Neural cell (in vitro differentiated cells): ENCODE measurements around the gene MIOS. TPM values are rescaled to one million over a fixed set of nuclear protein-coding genes. Genes with fewer than 3 reads are reported as not detected.

Experiments
- H2AFZ ChIP-seq: fragments of 200-600, 300-800 bp; sonication (generic), shearing (Covaris generic); 2 replicates; pipeline ENCODE4 v1.6.0; 2014; ENCODE audit warnings: low read depth, mild to moderate bottlenecking, antibody characterized with exemption, low read length, moderate library complexity
- H3F3A ChIP-seq: fragments of 200-600 bp; shearing (Covaris generic); 2 replicates; pipeline ENCODE4 v1.6.1; 2016; ENCODE audit warnings: mild to moderate bottlenecking, moderate library complexity, mixed read lengths, antibody characterized with exemption, low read length; ENCODE audit not compliant: insufficient read depth, poor library complexity, severe bottlenecking
- H3K27ac ChIP-seq: fragments of 200-600, 300-800 bp; sonication (generic), shearing (Covaris generic); 2 replicates; pipeline ENCODE4 v1.5.1; 2014; ENCODE audit warnings: mild to moderate bottlenecking, low read length, moderate library complexity
- H3K27me3 ChIP-seq: fragments of 300-800, 200-600 bp; sonication (generic), shearing (Covaris generic); 2 replicates; pipeline ENCODE4 v1.6.0; 2014; ENCODE audit warnings: mild to moderate bottlenecking, low read depth, low read length, moderate library complexity; ENCODE audit not compliant: insufficient read depth
- H3K36me3 ChIP-seq: fragments of 300-800, 200-600 bp; sonication (generic), shearing (Covaris generic); 2 replicates; pipeline ENCODE4 v1.5.1; 2014; ENCODE audit warnings: mild to moderate bottlenecking, antibody characterized with exemption, low read length, moderate library complexity; ENCODE audit not compliant: insufficient read depth
- H3K4me2 ChIP-seq: fragments of 300-800, 200-600 bp; sonication (generic), shearing (Covaris generic); 2 replicates; pipeline ENCODE4 v1.6.0; 2014; ENCODE audit warnings: mild to moderate bottlenecking, low read length
- H3K4me3 ChIP-seq: fragments of 300-800, 200-600 bp; sonication (generic), shearing (Covaris generic); 2 replicates; pipeline ENCODE4 v1.5.1; 2014; ENCODE audit warnings: mild to moderate bottlenecking, low read length, moderate library complexity
- H3K79me2 ChIP-seq: fragments of 200-600 bp; shearing (Covaris generic); replicated peaks from 2 replicates; pipeline ENCODE4 v1.6.0; 2014; ENCODE audit warnings: mild to moderate bottlenecking, low read length, moderate library complexity; ENCODE audit not compliant: insufficient read depth
- H3K9ac ChIP-seq: fragments of 300-800, 200-600 bp; sonication (generic), shearing (Covaris generic); 2 replicates; pipeline ENCODE4 v1.6.1; 2016; ENCODE audit warnings: mild to moderate bottlenecking, low read length, mixed read lengths
- H3K9me2 ChIP-seq: fragments of 200-600 bp; shearing (Covaris generic); 2 replicates; pipeline ENCODE4 v1.6.1; 2016; ENCODE audit warnings: mild to moderate bottlenecking, low read length, mixed read lengths; ENCODE audit not compliant: insufficient read depth
- H3K9me3 ChIP-seq: fragments of 200-600, 300-800 bp; sonication (generic), shearing (Covaris generic); 2 replicates; pipeline ENCODE4 v1.6.1; 2016; ENCODE audit warnings: mild to moderate bottlenecking, mixed run types, low read length, moderate library complexity, mixed read lengths
- H4K20me1 ChIP-seq: fragments of 200-600 bp; shearing (Covaris generic); 2 replicates; pipeline ENCODE4 v1.6.1; 2016; ENCODE audit warnings: mild to moderate bottlenecking, mixed run types; ENCODE audit not compliant: insufficient read depth
- EP300 ChIP-seq: fragments of 450-650 bp; conservative IDR thresholded peaks from 2 replicates; pipeline ENCODE4 v1.6.1; 2014; ENCODE audit warnings: antibody characterized with exemption, mild to moderate bottlenecking, moderate library complexity; ENCODE audit not compliant: poor library complexity, severe bottlenecking
- EZH2 ChIP-seq: fragments of 200-600, 300-800 bp; shearing (Covaris generic), sonication (generic); IDR thresholded peaks from 2 replicates; pipeline ENCODE4 v1.6.1; 2014; ENCODE audit warnings: antibody characterized with exemption, low read length, borderline replicate concordance, mild to moderate bottlenecking; ENCODE audit not compliant: insufficient read depth, poor library complexity, severe bottlenecking
- MXI1 ChIP-seq: fragments of 450-650 bp; conservative IDR thresholded peaks from 2 replicates; pipeline ENCODE4 v1.6.1; 2014; ENCODE audit warnings: antibody characterized with exemption, mild to moderate bottlenecking; ENCODE audit not compliant: poor library complexity, severe bottlenecking
- POLR2AphosphoS5 ChIP-seq: IDR thresholded peaks from 2 replicates; pipeline ENCODE4 v1.6.1; 2012
- RAD21 ChIP-seq: fragments of 450-650 bp; conservative IDR thresholded peaks from 2 replicates; pipeline ENCODE4 v1.6.1; 2014; ENCODE audit warnings: antibody characterized with exemption, mild to moderate bottlenecking, moderate library complexity
- SMC3 ChIP-seq: fragments of 450-650 bp; conservative IDR thresholded peaks from 2 replicates; pipeline ENCODE4 v1.6.1; 2014; ENCODE audit warnings: antibody characterized with exemption, mild to moderate bottlenecking, moderate library complexity; ENCODE audit not compliant: poor library complexity
- TAF1 ChIP-seq: IDR thresholded peaks from 2 replicates; pipeline ENCODE4 v1.6.1; 2012; ENCODE audit warnings: low read depth
- polyA plus RNA-seq: library from polyadenylated mRNA; depleted of rRNA; stranded (reverse); fragments of >200 nt; gene quantifications from 2 replicates; pipeline ENCODE4 v1.2.3, GENCODE V29; 2014
- TF ChIP-seq, protein P1 (sequence below): fragments of 450-650 bp; IDR thresholded peaks from 2 replicates; pipeline ENCODE4 v1.5.1; 2014; ENCODE audit warnings: antibody characterized with exemption, mild to moderate bottlenecking, moderate library complexity; ENCODE audit not compliant: poor library complexity, severe bottlenecking
- TF ChIP-seq, protein P2 (sequence below): IDR thresholded peaks from 2 replicates; pipeline ENCODE4 v1.6.1; 2012; ENCODE audit warnings: borderline replicate concordance

Gene MIOS
- polyA plus RNA-seq, 1 donor from 2014 or later = 52.2 TPM

DNA sequence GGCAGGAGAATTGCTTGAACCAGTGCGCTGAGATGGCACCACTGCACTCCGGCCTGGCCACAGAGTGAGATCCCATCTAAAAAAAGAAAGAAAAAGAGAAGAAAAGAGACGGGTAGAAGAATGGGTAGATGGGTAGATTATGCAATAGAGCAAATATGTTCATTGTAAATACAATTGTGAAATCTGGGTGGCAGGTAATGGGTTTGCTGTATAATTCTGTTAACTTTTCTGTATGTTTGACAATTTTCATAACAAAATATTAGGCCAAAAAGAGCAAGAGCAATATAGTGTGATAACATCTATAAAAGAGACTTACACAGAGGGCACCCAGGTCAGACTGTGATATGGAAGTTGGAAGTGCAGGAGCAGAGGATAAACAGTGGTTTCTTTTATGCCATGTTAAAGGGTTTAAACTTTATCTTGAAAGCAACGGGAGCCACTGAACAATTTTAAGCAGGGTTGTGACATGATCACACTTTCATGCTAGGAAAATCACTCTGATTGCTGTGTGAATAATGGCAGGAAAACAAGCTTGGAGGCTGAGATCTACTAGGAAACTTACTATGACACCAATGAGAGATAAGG lies 24.3 kb upstream of the MIOS start:
- Histone ChIP-seq H3K27ac (no peak overlapping the region), H3K4me2 (no peak overlapping the region), H4K20me1 (no peaks in the 10 kb centered on the region), H3K9ac (no peak overlapping the region), H3K4me3 (no peak overlapping the region), H3K9me3 (no peaks in the 10 kb centered on the region), H3K27me3 (no peaks in the 10 kb centered on the region), H2AFZ (no peak overlapping the region), H3K36me3 (no peaks in the 10 kb centered on the region), H3K9me2 (no peaks in the 10 kb centered on the region), H3F3A (no peaks in the 10 kb centered on the region), H3K79me2 (no peaks in the 10 kb centered on the region)
- TF ChIP-seq RAD21 (no peak), POLR2AphosphoS5 (no peak), EZH2 (no peak), TAF1 (no peak), EP300 (no peak), SMC3 (no peak), MXI1 (no peak)
- TF ChIP-seq, protein P1, sequence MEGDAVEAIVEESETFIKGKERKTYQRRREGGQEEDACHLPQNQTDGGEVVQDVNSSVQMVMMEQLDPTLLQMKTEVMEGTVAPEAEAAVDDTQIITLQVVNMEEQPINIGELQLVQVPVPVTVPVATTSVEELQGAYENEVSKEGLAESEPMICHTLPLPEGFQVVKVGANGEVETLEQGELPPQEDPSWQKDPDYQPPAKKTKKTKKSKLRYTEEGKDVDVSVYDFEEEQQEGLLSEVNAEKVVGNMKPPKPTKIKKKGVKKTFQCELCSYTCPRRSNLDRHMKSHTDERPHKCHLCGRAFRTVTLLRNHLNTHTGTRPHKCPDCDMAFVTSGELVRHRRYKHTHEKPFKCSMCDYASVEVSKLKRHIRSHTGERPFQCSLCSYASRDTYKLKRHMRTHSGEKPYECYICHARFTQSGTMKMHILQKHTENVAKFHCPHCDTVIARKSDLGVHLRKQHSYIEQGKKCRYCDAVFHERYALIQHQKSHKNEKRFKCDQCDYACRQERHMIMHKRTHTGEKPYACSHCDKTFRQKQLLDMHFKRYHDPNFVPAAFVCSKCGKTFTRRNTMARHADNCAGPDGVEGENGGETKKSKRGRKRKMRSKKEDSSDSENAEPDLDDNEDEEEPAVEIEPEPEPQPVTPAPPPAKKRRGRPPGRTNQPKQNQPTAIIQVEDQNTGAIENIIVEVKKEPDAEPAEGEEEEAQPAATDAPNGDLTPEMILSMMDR = no peak
- TF ChIP-seq, protein P2, sequence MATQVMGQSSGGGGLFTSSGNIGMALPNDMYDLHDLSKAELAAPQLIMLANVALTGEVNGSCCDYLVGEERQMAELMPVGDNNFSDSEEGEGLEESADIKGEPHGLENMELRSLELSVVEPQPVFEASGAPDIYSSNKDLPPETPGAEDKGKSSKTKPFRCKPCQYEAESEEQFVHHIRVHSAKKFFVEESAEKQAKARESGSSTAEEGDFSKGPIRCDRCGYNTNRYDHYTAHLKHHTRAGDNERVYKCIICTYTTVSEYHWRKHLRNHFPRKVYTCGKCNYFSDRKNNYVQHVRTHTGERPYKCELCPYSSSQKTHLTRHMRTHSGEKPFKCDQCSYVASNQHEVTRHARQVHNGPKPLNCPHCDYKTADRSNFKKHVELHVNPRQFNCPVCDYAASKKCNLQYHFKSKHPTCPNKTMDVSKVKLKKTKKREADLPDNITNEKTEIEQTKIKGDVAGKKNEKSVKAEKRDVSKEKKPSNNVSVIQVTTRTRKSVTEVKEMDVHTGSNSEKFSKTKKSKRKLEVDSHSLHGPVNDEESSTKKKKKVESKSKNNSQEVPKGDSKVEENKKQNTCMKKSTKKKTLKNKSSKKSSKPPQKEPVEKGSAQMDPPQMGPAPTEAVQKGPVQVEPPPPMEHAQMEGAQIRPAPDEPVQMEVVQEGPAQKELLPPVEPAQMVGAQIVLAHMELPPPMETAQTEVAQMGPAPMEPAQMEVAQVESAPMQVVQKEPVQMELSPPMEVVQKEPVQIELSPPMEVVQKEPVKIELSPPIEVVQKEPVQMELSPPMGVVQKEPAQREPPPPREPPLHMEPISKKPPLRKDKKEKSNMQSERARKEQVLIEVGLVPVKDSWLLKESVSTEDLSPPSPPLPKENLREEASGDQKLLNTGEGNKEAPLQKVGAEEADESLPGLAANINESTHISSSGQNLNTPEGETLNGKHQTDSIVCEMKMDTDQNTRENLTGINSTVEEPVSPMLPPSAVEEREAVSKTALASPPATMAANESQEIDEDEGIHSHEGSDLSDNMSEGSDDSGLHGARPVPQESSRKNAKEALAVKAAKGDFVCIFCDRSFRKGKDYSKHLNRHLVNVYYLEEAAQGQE = no peak

DNA sequence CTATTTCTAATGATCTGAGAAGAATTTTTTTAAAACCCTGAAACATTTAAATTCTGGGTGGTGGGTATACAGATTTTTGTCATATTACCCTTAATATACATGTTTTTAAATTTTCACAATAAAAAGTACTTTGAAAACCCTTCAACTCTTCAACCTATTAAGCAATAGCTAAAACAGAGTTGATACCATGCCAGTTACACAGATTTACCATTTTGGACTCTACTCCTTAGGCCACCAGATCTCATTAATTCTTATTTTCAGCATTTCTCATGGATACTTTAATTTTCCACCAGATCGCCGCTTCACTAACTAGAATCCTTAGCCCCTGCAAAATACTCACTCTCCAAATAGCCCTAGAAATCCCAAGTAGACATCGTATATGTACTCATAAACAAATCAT lies 18.3 kb upstream of the MIOS start:
- TF ChIP-seq, protein P2 = no peak
- no peak for TF ChIP-seq MXI1
- no peak for TF ChIP-seq SMC3
- TF ChIP-seq POLR2AphosphoS5 = no peak
- no peak for TF ChIP-seq RAD21
- no peak for TF ChIP-seq EZH2
- no peak for TF ChIP-seq TAF1
- TF ChIP-seq, protein P1 = no peak
- no peak for TF ChIP-seq EP300
- Histone ChIP-seq H3K27ac (no peak overlapping the region), H3K27me3 (no peaks in the 10 kb centered on the region), H3F3A (no peaks in the 10 kb centered on the region), H4K20me1 (no peaks in the 10 kb centered on the region), H3K9ac (no peak overlapping the region), H3K4me2 (no peak overlapping the region), H3K79me2 (no peaks in the 10 kb centered on the region), H3K9me2 (no peaks in the 10 kb centered on the region), H2AFZ (no peak overlapping the region), H3K9me3 (no peaks in the 10 kb centered on the region), H3K4me3 (no peak overlapping the region), H3K36me3 (no peaks in the 10 kb centered on the region)
